HCT116 (cell line): ENCODE results near the gene RANBP6.

Experiments used
- CBX3 ChIP-seq: IDR thresholded peaks from 2 replicates; pipeline ENCODE4 v1.6.1; 2012; ENCODE audit warnings: low read depth
- CTCF ChIP-seq, 3 experiments: fragments of 200-600 bp in 1 of 3; sonication (generic) in 1 of 3; IDR thresholded peaks in 2 of 3; conservative IDR thresholded peaks in 1 of 3; 2 replicates each; pipeline ENCODE4 v1.5.1; 2012 to 2017; ENCODE audit warnings: low read depth in 2 of 3, low read length in 2 of 3, antibody characterized with exemption in 1 of 3, borderline replicate concordance in 1 of 3, control low read depth in 1 of 3, mild to moderate bottlenecking in 1 of 3, mixed read lengths in 1 of 3, mixed run types in 1 of 3, moderate library complexity in 1 of 3; ENCODE audit not compliant: insufficient read depth in 1 of 3
- EGR1 ChIP-seq: IDR thresholded peaks from 2 replicates; pipeline ENCODE4 v1.6.1; 2012; ENCODE audit warnings: low read depth
- EZH2 ChIP-seq: fragments of 200-600 bp; sonication (generic); IDR thresholded peaks from 2 replicates; pipeline ENCODE4 v1.6.1; 2017; ENCODE audit warnings: antibody characterized with exemption, mixed run types
- JUND ChIP-seq: IDR thresholded peaks from 2 replicates; pipeline ENCODE4 v1.6.1; 2012
- MAX ChIP-seq: IDR thresholded peaks from 2 replicates; pipeline ENCODE4 v1.6.1; 2012
- POLR2A ChIP-seq: IDR thresholded peaks from 2 replicates; pipeline ENCODE4 v1.7.0; 2011; ENCODE audit warnings: borderline replicate concordance; ENCODE audit not compliant: insufficient read depth, insufficient read length; ENCODE audit errors: extremely low read depth
- POLR2AphosphoS5 ChIP-seq: IDR thresholded peaks from 2 replicates; pipeline ENCODE4 v1.6.1; 2011; ENCODE audit warnings: mild to moderate bottlenecking, low read depth, low read length, moderate library complexity
- RAD21 ChIP-seq: IDR thresholded peaks from 2 replicates; pipeline ENCODE4 v1.6.1; 2012; ENCODE audit warnings: low read depth, mild to moderate bottlenecking
- SIN3A ChIP-seq: IDR thresholded peaks from 2 replicates; pipeline ENCODE4 v1.6.1; 2012; ENCODE audit warnings: low read depth
- YY1 ChIP-seq: IDR thresholded peaks from 2 replicates; pipeline ENCODE4 v1.6.1; 2011; ENCODE audit warnings: low read length, low read depth, moderate library complexity, mild to moderate bottlenecking; ENCODE audit not compliant: insufficient replicate concordance; ENCODE audit errors: extremely low read depth
- ZBTB33 ChIP-seq: IDR thresholded peaks from 2 replicates; pipeline ENCODE4 v1.6.1; 2011; ENCODE audit warnings: mild to moderate bottlenecking, low read length, moderate library complexity; ENCODE audit not compliant: insufficient replicate concordance; ENCODE audit errors: extremely low read depth
- ZNF274 ChIP-seq: fragments of 200-500 bp; sonication (Bioruptor generic); IDR thresholded peaks from 2 replicates; pipeline ENCODE4 v1.6.1; 2014; ENCODE audit warnings: mild to moderate bottlenecking, low read depth, low read length, inconsistent platforms

- TF ChIP-seq EZH2 (no peak), CTCF (IDR thresholded peaks at IDR 0.05 in 2 of 3, conservative IDR thresholded peaks at IDR 0.05 in 1 of 3; ENCODE audit: borderline replicate concordance in 1 of 3, insufficient read depth in 1 of 3, low read depth in 2 of 3, low read length in 2 of 3) (no peak), ZBTB33 (no peak), POLR2AphosphoS5 (no peak), SIN3A (no peak), POLR2A (no peak), ZNF274 (no peak), CBX3 (no peak), YY1 (no peak), RAD21 (no peak), EGR1 (no peak), MAX (no peak), JUND (no peak)
Measured at GRCh38 chr9:5982317-5982716, 33.1 kb downstream of the RANBP6 start.
